ENCODE results near the gene USP38. TPM values are rescaled to one million over a fixed set of nuclear protein-coding genes. Genes with fewer than 3 reads are reported as not detected.

USP38 gene
- total RNA-seq, 4 donors from 2014 or later, result 17.3 to 37.7 (median 32.5) TPM

- Histone ChIP-seq H3K27ac (peak overlapping the region; percentile 86 to 95 (median 92)), H3K27me3 (no peaks in the 10 kb centered on the region), H3K9me3 (no peaks in the 10 kb centered on the region), H3K4me3 (peak overlapping the region; percentile 77 to 88 (median 86)), H3K36me3 (peaks cover 0 to 8% (median 0%) of the 10 kb centered on the region in 3 donors), H3K4me1 (peaks cover 0 to 34% (median 9%) of the 10 kb centered on the region in 4 donors)
- no peak for DNase-seq
- no peak for TF ChIP-seq POLR2A (IDR thresholded peaks at IDR 0.05)
- TF ChIP-seq, protein P1, sequence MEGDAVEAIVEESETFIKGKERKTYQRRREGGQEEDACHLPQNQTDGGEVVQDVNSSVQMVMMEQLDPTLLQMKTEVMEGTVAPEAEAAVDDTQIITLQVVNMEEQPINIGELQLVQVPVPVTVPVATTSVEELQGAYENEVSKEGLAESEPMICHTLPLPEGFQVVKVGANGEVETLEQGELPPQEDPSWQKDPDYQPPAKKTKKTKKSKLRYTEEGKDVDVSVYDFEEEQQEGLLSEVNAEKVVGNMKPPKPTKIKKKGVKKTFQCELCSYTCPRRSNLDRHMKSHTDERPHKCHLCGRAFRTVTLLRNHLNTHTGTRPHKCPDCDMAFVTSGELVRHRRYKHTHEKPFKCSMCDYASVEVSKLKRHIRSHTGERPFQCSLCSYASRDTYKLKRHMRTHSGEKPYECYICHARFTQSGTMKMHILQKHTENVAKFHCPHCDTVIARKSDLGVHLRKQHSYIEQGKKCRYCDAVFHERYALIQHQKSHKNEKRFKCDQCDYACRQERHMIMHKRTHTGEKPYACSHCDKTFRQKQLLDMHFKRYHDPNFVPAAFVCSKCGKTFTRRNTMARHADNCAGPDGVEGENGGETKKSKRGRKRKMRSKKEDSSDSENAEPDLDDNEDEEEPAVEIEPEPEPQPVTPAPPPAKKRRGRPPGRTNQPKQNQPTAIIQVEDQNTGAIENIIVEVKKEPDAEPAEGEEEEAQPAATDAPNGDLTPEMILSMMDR (IDR thresholded peaks at IDR 0.05), result no peak
Measured at GRCh38 chr4:143186212-143186611, 1.5 kb downstream of the USP38 start.

GRCh38 chr4:143186649-143187048 is 1.9 kb downstream of the USP38 start:
- Histone ChIP-seq H3K27ac (peak overlapping the region in 3 of 4 donors; percentile 4 to 44 (median 14)), H3K9me3 (no peaks in the 10 kb centered on the region), H3K4me1 (peaks cover 0 to 34% (median 9%) of the 10 kb centered on the region in 4 donors), H3K27me3 (no peaks in the 10 kb centered on the region), H3K36me3 (peaks cover 0 to 10% (median 0%) of the 10 kb centered on the region in 3 donors), H3K4me3 (peak overlapping the region; percentile 21 to 88 (median 82))
- TF ChIP-seq, protein P1 (IDR thresholded peaks at IDR 0.05), result no peak
- TF ChIP-seq POLR2A (IDR thresholded peaks at IDR 0.05), result no peak
- DNase-seq, result no peak

- H3K27ac ChIP-seq, result no peak overlapping the region
- no peaks in the 10 kb centered on the region for H3K27me3 ChIP-seq
- peaks cover 0 to 33% (median 6%) of the 10 kb centered on the region in 4 donors for H3K4me1 ChIP-seq
- H3K9me3 ChIP-seq, result no peaks in the 10 kb centered on the region
- peak overlapping the region in 2 of 4 donors; percentile 77 to 88 for H3K4me3 ChIP-seq
- DNase-seq, result no peak
- peaks cover 0 to 26% (median 0%) of the 10 kb centered on the region in 3 donors for H3K36me3 ChIP-seq
- TF ChIP-seq POLR2A (IDR thresholded peaks at IDR 0.05), result no peak
- TF ChIP-seq, protein P1 (IDR thresholded peaks at IDR 0.05), result no peak
Measured at GRCh38 chr4:143188136-143189088, 3.7 kb downstream of the USP38 start.

DNA sequence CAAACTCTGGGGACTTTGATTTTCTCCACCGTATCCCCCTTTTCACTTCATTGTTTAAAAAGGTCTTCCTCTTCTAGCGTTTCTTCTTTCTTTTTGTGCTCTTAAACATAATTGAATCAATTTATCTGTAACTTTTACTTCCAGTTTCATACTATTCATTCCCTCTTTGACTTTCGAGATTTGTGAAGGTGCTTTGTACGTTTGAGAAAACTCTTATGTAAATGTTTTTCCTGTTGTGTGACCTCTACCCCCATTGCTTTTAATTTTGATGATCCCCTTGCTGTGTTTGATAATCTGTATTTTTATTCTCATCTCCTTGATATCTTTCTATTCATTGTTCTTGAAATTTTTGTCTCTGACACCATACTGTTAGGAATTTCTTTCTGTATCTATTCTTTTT is 4.8 kb downstream of the USP38 start:
- peak overlapping the region in 1 of 4 donors; percentile 88 for H3K4me3 ChIP-seq
- no peaks in the 10 kb centered on the region for H3K9me3 ChIP-seq

DNA sequence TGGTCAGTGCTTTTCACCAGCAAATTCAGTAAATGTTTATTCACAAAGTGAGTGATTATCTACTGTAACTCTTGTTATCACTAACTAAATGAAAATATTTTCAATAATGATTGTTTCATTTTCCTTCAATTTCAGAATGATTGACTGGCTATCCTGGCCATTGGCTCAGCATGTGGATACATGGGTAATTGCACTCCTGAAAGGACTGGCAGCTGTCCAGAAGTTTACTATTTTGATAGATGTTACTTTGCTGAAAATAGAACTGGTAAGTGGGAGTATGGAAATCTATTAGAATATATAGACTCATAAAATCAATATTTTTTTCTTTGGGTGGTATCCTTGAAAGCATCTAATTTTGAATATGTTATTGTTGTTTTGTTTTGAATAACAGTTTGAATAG is 10.9 kb downstream of the USP38 start:
- no peak for TF ChIP-seq POLR2A (IDR thresholded peaks at IDR 0.05)
- TF ChIP-seq, protein P1 (IDR thresholded peaks at IDR 0.05), result no peak
- Histone ChIP-seq H3K27me3 (no peaks in the 10 kb centered on the region), H3K9me3 (no peaks in the 10 kb centered on the region), H3K4me3 (no peak overlapping the region), H3K36me3 (peaks cover 0 to 91% (median 3%) of the 10 kb centered on the region in 3 donors), H3K4me1 (peaks cover 0 to 7% (median 0%) of the 10 kb centered on the region in 4 donors), H3K27ac (no peak overlapping the region)
- DNase-seq, result no peak

More for the DNA sequence above, 4.8 kb downstream of the USP38 start:
- no peak overlapping the region for H3K27ac ChIP-seq
- H3K4me1 ChIP-seq, result peaks cover 0 to 31% (median 6%) of the 10 kb centered on the region in 4 donors
- no peak for TF ChIP-seq POLR2A (IDR thresholded peaks at IDR 0.05)
- TF ChIP-seq, protein P1 (IDR thresholded peaks at IDR 0.05), result no peak
- H3K36me3 ChIP-seq, result peaks cover 0 to 38% (median 0%) of the 10 kb centered on the region in 3 donors
- no peaks in the 10 kb centered on the region for H3K27me3 ChIP-seq
- no peak for DNase-seq
